ENCODE results near the gene CD55. TPM values are rescaled to one million over a fixed set of nuclear protein-coding genes. Genes with fewer than 3 reads are reported as not detected.

The CD55 gene
- total and polyA plus RNA-seq, 2 of the 8 experiments (the other 6 are each of a cell fraction or from before 2014, with no cell fraction given), result 20.1 to 22.8 TPM

- no peak for TF ChIP-seq CHD7 (IDR thresholded peaks at IDR 0.05; ENCODE audit: insufficient replicate concordance, low read length)
- no peak for TF ChIP-seq BRCA1 (IDR thresholded peaks at IDR 0.05; ENCODE audit: low read depth, low read length)
- no peak for TF ChIP-seq ATF2 (IDR thresholded peaks at IDR 0.05; ENCODE audit: low read length)
- TF ChIP-seq E2F6 (IDR thresholded peaks at IDR 0.05), result no peak
- TF ChIP-seq HDAC6 (IDR thresholded peaks at IDR 0.05; ENCODE audit: low read depth, low read length), result no peak
- no peak for TF ChIP-seq CBX5 (IDR thresholded peaks at IDR 0.05; ENCODE audit: low read depth, low read length)
Measured at GRCh38 chr1:207304710-207305488, 16.6 kb upstream of the CD55 start (continued).
